Common myeloid progenitor, CD34-positive (primary cell): Measurements from ENCODE around the gene IGF2R.

ENCODE experiments used
- CTCF ChIA-PET: fragments of 350-600 bp; sonication (Branson Sonifier 250); formaldehyde crosslinking; loops from one replicate; lab custom pipeline; 2021; ENCODE audit warnings: antibody characterized with exemption; lab: Charles Lee
- POLR2A ChIA-PET: fragments of 350-600 bp; sonication (Branson Sonifier 250); formaldehyde crosslinking; loops from one replicate; lab custom pipeline; 2021; ENCODE audit warnings: antibody characterized with exemption; lab: Charles Lee
- DNase-seq, 3 donors: peaks; one replicate each; pipeline versions ENCODE4 v3.0.0 to v3.0.0-alpha.2; 2013
- H3K27ac ChIP-seq, 2 experiments: 1 replicate in 1 of 2; 2 replicates in 1 of 2; pipeline ENCODE4 v1.7.0; 2013; ENCODE audit warnings: inconsistent platforms in 2 of 2, low read length in 2 of 2, mild to moderate bottlenecking in 2 of 2, low read depth in 1 of 2, moderate library complexity in 1 of 2; ENCODE audit not compliant: severe bottlenecking in 2 of 2, insufficient read depth in 1 of 2, poor library complexity in 1 of 2
- H3K27me3 ChIP-seq, 5 experiments: replicated peaks in 2 of 5; 1 replicate in 3 of 5; 2 replicates in 2 of 5; pipeline versions ENCODE4 v1.6.1 to v1.7.0; 2013; ENCODE audit warnings: low read length in 4 of 5, mild to moderate bottlenecking in 2 of 5, moderate library complexity in 2 of 5, inconsistent platforms in 1 of 5; ENCODE audit not compliant: insufficient read depth in 5 of 5, control insufficient read depth in 4 of 5
- H3K36me3 ChIP-seq, 4 experiments: 1 replicate in 2 of 4; 2 replicates in 2 of 4; pipeline versions ENCODE4 v1.6.1 to v1.7.0; 2013; ENCODE audit warnings: low read length in 3 of 4, control low read depth in 1 of 4, mild to moderate bottlenecking in 1 of 4; ENCODE audit not compliant: control insufficient read depth in 4 of 4, insufficient read depth in 4 of 4
- H3K4me1 ChIP-seq, 4 experiments: 1 replicate in 3 of 4; 2 replicates in 1 of 4; pipeline versions ENCODE4 v1.6.1 to v1.7.1; 2013; ENCODE audit warnings: low read length in 3 of 4, mild to moderate bottlenecking in 3 of 4, control low read depth in 1 of 4, inconsistent platforms in 1 of 4, moderate library complexity in 1 of 4; ENCODE audit not compliant: control insufficient read depth in 4 of 4, insufficient read depth in 4 of 4; ENCODE audit errors: control extremely low read depth in 1 of 4
- H3K4me3 ChIP-seq, 7 experiments: 1 replicate in 4 of 7; 2 replicates in 3 of 7; pipeline versions ENCODE4 v1.5.1 to v1.7.0; 2013; ENCODE audit warnings: mild to moderate bottlenecking in 7 of 7, low read length in 6 of 7, moderate library complexity in 6 of 7, inconsistent platforms in 2 of 7, low read depth in 2 of 7, control low read depth in 1 of 7; ENCODE audit not compliant: insufficient read depth in 4 of 7, control insufficient read depth in 1 of 7; ENCODE audit errors: extremely low read depth in 1 of 7
- H3K9me3 ChIP-seq, 5 experiments: 1 replicate in 4 of 5; 2 replicates in 1 of 5; pipeline versions ENCODE4 v1.6.1 to v1.7.1; 2013; ENCODE audit warnings: low read length in 4 of 5, mild to moderate bottlenecking in 2 of 5, inconsistent platforms in 1 of 5, low read depth in 1 of 5, moderate library complexity in 1 of 5; ENCODE audit not compliant: control insufficient read depth in 4 of 5, insufficient read depth in 2 of 5; ENCODE audit errors: control extremely low read depth in 1 of 5
- WGBS: methylation state at CpG from one replicate; pipeline ENCODE4 v1.1.5; 2013; ENCODE audit not compliant: insufficient coverage; 5-methylcytosine and 5-hydroxymethylcytosine counted together

Gene IGF2R

DNA sequence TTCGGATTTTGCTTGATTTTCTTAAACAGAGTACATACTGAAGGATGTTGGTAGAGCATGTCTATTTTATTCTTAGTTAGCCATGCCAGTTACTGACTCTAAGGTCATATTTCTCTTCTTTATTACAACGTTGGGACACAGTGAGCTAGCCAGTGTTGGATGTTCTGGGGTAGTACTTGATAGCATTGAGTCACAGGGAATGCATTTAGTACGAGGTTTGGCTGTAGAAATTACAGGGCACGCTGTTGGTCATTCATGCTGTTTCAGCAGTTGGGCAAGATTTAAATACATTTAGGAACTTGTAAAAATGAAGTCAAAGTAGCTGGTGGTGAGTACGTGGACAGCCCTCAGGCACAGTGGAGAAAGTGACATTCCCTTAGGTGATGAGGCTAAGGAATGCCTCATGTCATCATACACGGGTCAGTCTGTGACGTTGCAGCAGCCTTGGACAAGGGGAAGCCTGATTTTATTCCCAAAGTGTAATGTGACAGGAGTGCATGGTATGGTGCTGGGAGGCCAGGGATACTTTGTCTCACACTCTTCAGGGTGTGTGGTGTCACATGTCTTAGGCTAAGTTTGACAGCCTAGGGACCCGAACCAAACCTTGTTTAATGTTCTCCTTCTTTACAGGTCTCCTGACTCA, 95.0 kb downstream of the IGF2R start:
- Histone ChIP-seq H3K27ac (no peak overlapping the region), H3K27me3 (peaks cover 0 to 23% (median 0%) of the 10 kb centered on the region in 5 experiments), H3K36me3 (peaks cover 0 to 19% (median 4%) of the 10 kb centered on the region in 4 experiments), H3K4me1 (peaks cover 0 to 4% (median 0%) of the 10 kb centered on the region in 4 experiments), H3K4me3 (no peak overlapping the region), H3K9me3 (no peaks in the 10 kb centered on the region)
- 93% methylated on average over 6 of the region's 8 CpGs for WGBS
- CTCF ChIA-PET, result interaction anchor here (2.5 kb wide), 1 partner anchor 8 kb away, joined by 7 read pairs; no protein-coding TSS in a partner anchor
- POLR2A ChIA-PET, result no interaction called here
- no peak for DNase-seq

DNA sequence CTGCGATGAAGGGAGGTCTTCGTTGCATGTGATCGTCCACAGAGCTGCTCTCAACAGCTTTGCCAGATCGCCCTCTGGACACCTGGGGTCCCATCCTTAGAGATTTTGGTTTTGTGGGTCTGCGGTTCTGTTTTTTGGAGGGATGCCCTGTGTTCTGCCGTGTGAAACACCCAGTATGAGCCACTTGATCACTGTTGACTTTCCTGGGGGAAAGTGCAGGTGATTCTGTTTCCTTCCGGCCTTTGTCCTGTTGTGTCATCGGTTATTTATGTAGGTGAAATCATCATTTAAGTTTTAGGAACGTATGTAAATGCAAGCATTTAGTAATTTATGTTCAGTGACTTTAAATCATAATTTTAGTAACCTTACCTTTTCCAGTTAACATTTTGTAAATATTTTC, 96.3 kb downstream of the IGF2R start:
- POLR2A ChIA-PET, result no interaction called here
- peaks cover 0 to 19% (median 3%) of the 10 kb centered on the region in 4 experiments for H3K36me3 ChIP-seq

DNA sequence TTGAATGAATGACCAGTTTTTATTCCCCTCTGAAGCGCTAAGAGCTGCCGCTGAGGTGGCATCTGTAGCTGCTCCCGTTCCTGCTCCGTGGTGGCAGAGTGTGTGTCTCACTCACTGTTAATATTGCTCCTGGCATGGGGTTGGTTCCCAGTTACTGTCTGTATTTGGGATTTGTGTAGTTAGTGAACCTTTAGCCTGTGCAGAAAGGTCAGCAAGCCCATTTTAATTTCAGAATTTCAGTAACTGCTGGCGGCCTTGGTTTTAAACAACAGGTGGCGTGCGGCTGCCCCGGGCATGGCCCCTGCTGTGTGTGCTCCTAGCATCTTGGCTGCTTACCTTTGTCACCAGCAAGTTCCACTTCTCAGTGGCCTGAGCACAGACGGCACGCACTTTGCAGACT, 98.7 kb downstream of the IGF2R start:
- Histone ChIP-seq H3K27ac (no peak overlapping the region), H3K36me3 (peaks cover 0 to 26% (median 3%) of the 10 kb centered on the region in 4 experiments), H3K9me3 (no peaks in the 10 kb centered on the region), H3K4me3 (no peak overlapping the region), H3K4me1 (peaks cover 4 to 13% (median 7%) of the 10 kb centered on the region in 4 experiments), H3K27me3 (peaks cover 0 to 38% (median 0%) of the 10 kb centered on the region in 5 experiments)
- WGBS, result 100% methylated on average over 4 of the region's 10 CpGs
- no peak for DNase-seq
- POLR2A ChIA-PET, result no interaction called here
- CTCF ChIA-PET, result no interaction called here

More for the DNA sequence above, 96.3 kb downstream of the IGF2R start:
- Histone ChIP-seq H3K27me3 (peaks cover 0 to 31% (median 0%) of the 10 kb centered on the region in 5 experiments), H3K4me1 (peaks cover 4 to 13% (median 7%) of the 10 kb centered on the region in 4 experiments), H3K27ac (no peak overlapping the region), H3K4me3 (no peak overlapping the region), H3K9me3 (no peaks in the 10 kb centered on the region)
- DNase-seq, result no peak
- 98% methylated on average over 6 of the region's 9 CpGs for WGBS
- CTCF ChIA-PET, result no interaction called here

DNA sequence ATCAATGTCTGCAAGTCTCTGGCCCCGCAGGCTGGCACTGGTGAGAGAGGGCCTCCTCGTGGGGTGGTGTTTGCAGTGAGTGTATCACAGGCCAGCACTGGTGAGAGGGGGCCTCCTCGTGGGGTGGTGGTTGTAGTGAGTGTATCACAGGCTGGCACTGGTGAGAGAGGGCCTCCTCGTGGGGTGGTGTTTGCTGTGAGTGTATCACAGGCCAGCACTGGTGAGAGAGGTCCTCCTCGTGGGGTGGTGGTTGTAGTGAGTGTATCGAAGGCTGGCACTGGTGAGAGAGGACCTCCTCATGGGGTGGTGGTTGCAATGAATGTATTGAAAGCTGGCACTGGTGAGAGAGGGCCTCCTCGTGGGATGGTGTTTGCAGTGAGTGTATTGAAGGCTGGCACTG, 99.5 kb downstream of the IGF2R start:
- ChIA-PET CTCF (no interaction called here), POLR2A (no interaction called here)
- Histone ChIP-seq H3K4me1 (peaks cover 4 to 13% (median 7%) of the 10 kb centered on the region in 4 experiments), H3K36me3 (peaks cover 0 to 33% (median 5%) of the 10 kb centered on the region in 4 experiments), H3K27ac (no peak overlapping the region), H3K27me3 (peaks cover 0 to 39% (median 0%) of the 10 kb centered on the region in 5 experiments), H3K9me3 (no peaks in the 10 kb centered on the region), H3K4me3 (no peak overlapping the region)
- 96% methylated on average over 4 of the region's 7 CpGs for WGBS
- no peak for DNase-seq

DNA sequence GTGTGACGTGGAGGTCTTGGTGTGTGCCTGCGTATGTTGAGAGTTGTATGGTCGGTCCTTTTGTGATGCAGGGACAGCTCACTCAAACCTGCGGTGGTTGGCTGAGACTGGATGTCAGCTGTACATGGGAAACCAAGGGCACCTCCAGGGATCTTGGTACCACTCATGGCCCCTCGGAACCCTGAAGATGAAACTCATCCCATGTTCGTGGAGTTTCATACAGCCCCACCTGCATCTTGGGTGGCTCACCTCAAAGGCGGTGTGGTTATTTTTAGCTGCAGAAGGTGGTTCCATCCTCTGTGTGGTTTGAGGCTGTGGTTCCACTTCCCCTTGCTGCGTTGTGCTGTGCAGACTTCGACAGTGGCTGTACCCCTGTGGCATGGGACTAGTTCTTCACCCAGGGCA, 100.2 kb downstream of the IGF2R start:
- peak; percentile 20 to 74 (median 69) for DNase-seq
- WGBS, result 23% methylated on average over 5 of the region's 9 CpGs
- ChIA-PET POLR2A (no interaction called here), CTCF (no interaction called here)
- no peaks in the 10 kb centered on the region for H3K9me3 ChIP-seq
- H3K27me3 ChIP-seq, result peaks cover 0 to 36% (median 0%) of the 10 kb centered on the region in 5 experiments
- H3K27ac ChIP-seq, result no peak overlapping the region
- H3K4me3 ChIP-seq, result no peak overlapping the region
- H3K36me3 ChIP-seq, result peaks cover 0 to 29% (median 5%) of the 10 kb centered on the region in 4 experiments
- peaks cover 4 to 13% (median 7%) of the 10 kb centered on the region in 4 experiments for H3K4me1 ChIP-seq

DNA sequence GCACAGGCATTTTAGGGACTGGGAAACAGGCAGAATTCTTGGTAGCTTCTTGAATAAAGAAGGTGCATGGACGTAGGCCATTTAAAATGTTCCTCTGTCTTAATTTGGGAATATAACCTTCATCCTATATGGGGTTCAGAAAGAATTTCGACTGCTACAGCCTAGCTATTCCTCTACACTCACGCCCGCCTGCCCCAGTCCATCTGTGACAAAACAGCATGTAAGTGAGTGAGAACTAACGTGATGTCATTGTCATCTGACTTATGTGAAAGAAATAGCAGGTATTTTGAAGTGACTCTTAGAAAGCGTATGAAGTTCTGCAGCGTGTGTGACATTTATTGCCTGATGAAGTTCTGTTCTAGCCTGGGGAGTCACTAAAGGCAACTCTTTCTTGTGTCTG, 100.6 kb downstream of the IGF2R start:
- Histone ChIP-seq H3K27me3 (peaks cover 0 to 36% (median 0%) of the 10 kb centered on the region in 5 experiments), H3K36me3 (peaks cover 0 to 26% (median 5%) of the 10 kb centered on the region in 4 experiments), H3K4me1 (peaks cover 4 to 13% (median 7%) of the 10 kb centered on the region in 4 experiments), H3K4me3 (no peak overlapping the region), H3K27ac (no peak overlapping the region), H3K9me3 (no peaks in the 10 kb centered on the region)
- ChIA-PET CTCF (no interaction called here), POLR2A (no interaction called here)
- WGBS, result 96% methylated on average over 4 of the region's 7 CpGs
- DNase-seq, result no peak

DNA sequence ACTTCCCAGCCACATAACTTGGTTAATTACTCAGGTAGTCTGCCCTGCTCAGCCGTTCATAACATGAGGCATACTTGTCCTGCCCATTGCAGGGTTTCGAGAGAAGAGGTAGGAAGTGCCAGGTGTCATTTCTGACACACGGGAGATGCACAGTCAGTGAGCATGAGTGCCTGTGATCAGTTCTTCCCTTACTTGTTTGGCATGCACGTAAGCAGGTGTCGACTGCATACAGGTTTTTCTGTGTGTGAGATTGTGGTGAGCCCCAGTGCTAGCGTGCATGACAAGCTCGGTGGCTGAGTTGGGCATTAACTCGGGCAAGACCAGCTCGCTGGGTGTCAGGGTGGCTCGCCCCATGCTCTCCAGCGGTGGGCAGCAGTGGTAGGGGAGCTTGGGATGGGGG, 101.5 kb downstream of the IGF2R start:
- 93% methylated on average over 9 of the region's 11 CpGs for WGBS
- Histone ChIP-seq H3K27ac (no peak overlapping the region), H3K4me1 (peaks cover 4 to 13% (median 7%) of the 10 kb centered on the region in 4 experiments)

More for the DNA sequence above, 101.5 kb downstream of the IGF2R start:
- Histone ChIP-seq H3K36me3 (peaks cover 0 to 26% (median 3%) of the 10 kb centered on the region in 4 experiments), H3K27me3 (peaks cover 0 to 36% (median 0%) of the 10 kb centered on the region in 5 experiments), H3K9me3 (no peaks in the 10 kb centered on the region), H3K4me3 (no peak overlapping the region)
- POLR2A ChIA-PET, result no interaction called here
- CTCF ChIA-PET, result interaction anchor here (0.9 kb wide), 1 partner anchor 207 kb away, joined by 3 read pairs; no protein-coding TSS in a partner anchor
- DNase-seq, result no peak
